Panc1 (cell line): Measurements from ENCODE around the gene SLC10A3. TPM values are rescaled to one million over a fixed set of nuclear protein-coding genes. Genes with fewer than 3 reads are reported as not detected.

Source experiments
- ATAC-seq: fragments of 200-7000 bp; cut with Tn5 transposase; 2 replicates; pipeline ENCODE4 v1.9.1; 2020; ENCODE audit warnings: mild to moderate bottlenecking, moderate library complexity
- BruUV-seq: library from RNA; stranded (reverse); fragments of 400-500 nt; replicated peaks from 2 replicates; lab custom pipeline; 2021; lab: Mats Ljungman, UMichigan
- CTCF ChIA-PET: fragments of 300-600 bp; sonication (Branson Sonifier 250); formaldehyde crosslinking; loops from one replicate; lab custom pipeline; 2022; ENCODE audit warnings: antibody characterized with exemption; lab: Charles Lee
- POLR2A ChIA-PET: fragments of 300-600 bp; sonication (Branson Sonifier 250); formaldehyde crosslinking; loops from one replicate; lab custom pipeline; 2022; ENCODE audit warnings: antibody characterized with exemption; lab: Charles Lee
- DNase-seq: peaks from one replicate; pipeline ENCODE4 v3.0.0-alpha.2; 2010; ENCODE audit warnings: low read depth, low spot score
- H3K27ac ChIP-seq: 2 replicates; pipeline ENCODE4 v1.5.1; 2011; ENCODE audit warnings: mild to moderate bottlenecking, low read length, inconsistent platforms
- H3K27me3 ChIP-seq: fragments of 200-500 bp; sonication (Bioruptor generic); 2 replicates; pipeline ENCODE4 v1.6.0; 2014; ENCODE audit warnings: low read length, inconsistent platforms; ENCODE audit not compliant: control insufficient read depth, insufficient read depth
- H3K36me3 ChIP-seq: fragments of 200-500 bp; sonication (Bioruptor generic); 2 replicates; pipeline ENCODE4 v1.5.1; 2014; ENCODE audit warnings: inconsistent platforms, mild to moderate bottlenecking, low read length, moderate library complexity; ENCODE audit not compliant: control insufficient read depth, insufficient read depth
- H3K4me1 ChIP-seq: 2 replicates; pipeline ENCODE4 v1.5.1; 2011; ENCODE audit warnings: inconsistent platforms, mild to moderate bottlenecking, low read length, moderate library complexity; ENCODE audit not compliant: control insufficient read depth, insufficient read depth
- H3K4me3 ChIP-seq, 2 experiments: 2 replicates each; pipeline ENCODE4 v1.5.1; 2011 to 2012; ENCODE audit warnings: low read depth in 2 of 2, low read length in 2 of 2, mild to moderate bottlenecking in 2 of 2, inconsistent platforms in 1 of 2, moderate library complexity in 1 of 2
- H3K9me3 ChIP-seq: fragments of 200-500 bp; sonication (Bioruptor generic); 2 replicates; pipeline ENCODE4 v1.5.1; 2014; ENCODE audit warnings: low read depth, mild to moderate bottlenecking, inconsistent platforms, low read length, moderate library complexity; ENCODE audit not compliant: control insufficient read depth, insufficient read depth
- POLR2AphosphoS5 ChIP-seq: IDR thresholded peaks from 2 replicates; pipeline ENCODE4 v1.6.1; 2012; ENCODE audit warnings: mild to moderate bottlenecking, low read depth, low read length, moderate library complexity
- REST ChIP-seq, 2 experiments: IDR thresholded peaks; 2 replicates each; pipeline ENCODE4 v1.6.1; 2011 to 2012; ENCODE audit warnings: low read depth in 2 of 2, control low read depth in 1 of 2, low read length in 1 of 2, mild to moderate bottlenecking in 1 of 2, moderate library complexity in 1 of 2; ENCODE audit not compliant: insufficient read depth in 1 of 2
- SIN3A ChIP-seq: IDR thresholded peaks from 2 replicates; pipeline ENCODE4 v1.6.1; 2012; ENCODE audit warnings: low read depth, mild to moderate bottlenecking, low read length, moderate library complexity, borderline replicate concordance; ENCODE audit not compliant: insufficient read depth
- TCF7L2 ChIP-seq: IDR thresholded peaks from 2 replicates; pipeline ENCODE4 v1.6.1; 2011; ENCODE audit warnings: mild to moderate bottlenecking, low read depth, low read length, inconsistent platforms
- in situ Hi-C: cut with HindIII; loops from 2 replicates; pipeline ENCODE4 v1.10.0; 2016; ENCODE audit warnings: low sequenced_read_pairs, low pct_unique_long_range_greater_than_20kb
- intact Hi-C: fragments of 100-400 bp; cut with micrococcal nuclease; formaldehyde crosslinking; loops from one replicate; pipeline ENCODE4 v1.10.0; 2022; ENCODE audit not compliant: unreplicated experiment
- total RNA-seq: library from RNA; stranded (reverse); gene quantifications from one replicate; pipeline ENCODE4 v1.2.1, GENCODE V29; 2021; ENCODE audit not compliant: unreplicated experiment
- TF ChIP-seq, protein P1 (sequence below): fragments of 450-650 bp; IDR thresholded peaks from 2 replicates; pipeline ENCODE4 v1.5.1; 2017; ENCODE audit warnings: mild to moderate bottlenecking

The SLC10A3 gene
- total RNA-seq, 1 experiment from 2014 or later = 64.1 TPM

GRCh38 chrX:154476821-154477220, 13.6 kb downstream of the SLC10A3 start:
- no TSS peak for BruUV-seq
- no peaks in the 10 kb centered on the region for H3K9me3 ChIP-seq
- no peak overlapping the region for H3K4me3 ChIP-seq
- DNase-seq (no peak), ATAC-seq (no peak)
- in situ Hi-C loops = no loop called here
- CTCF ChIA-PET = interaction anchor here (1.2 kb wide), 1 partner anchor 14 kb away, joined by 3 read pairs; the partner anchor contains the start of gene SLC10A3
- POLR2A ChIA-PET = interaction anchor here (0.6 kb wide), 2 partner anchors 50 to 54 kb away, joined by 11 to 14 read pairs; no protein-coding TSS in a partner anchor
- H3K36me3 ChIP-seq = no peaks in the 10 kb centered on the region
- H3K27me3 ChIP-seq = no peaks in the 10 kb centered on the region
- H3K4me1 ChIP-seq = peaks cover 17% of the 10 kb centered on the region
- intact Hi-C loops = no loop called here
- TF ChIP-seq SIN3A (no peak), POLR2AphosphoS5 (peak; percentile 47; the same call in 1 of the 2 replicates)
- H3K27ac ChIP-seq = 0 out of 2 replicates have a peak overlapping the region, but pooled peaks have one; percentile 29

- Histone ChIP-seq H3K27ac (no peak overlapping the region), H3K9me3 (no peaks in the 10 kb centered on the region), H3K4me1 (peaks cover 14% of the 10 kb centered on the region), H3K27me3 (no peaks in the 10 kb centered on the region), H3K4me3 (no peak overlapping the region), H3K36me3 (no peaks in the 10 kb centered on the region)
- in situ Hi-C loops = no loop called here
- intact Hi-C loops = no loop called here
- ChIA-PET POLR2A (interaction anchor here (0.6 kb wide), 1 partner anchor 52 kb away, joined by 6 read pairs; no protein-coding TSS in a partner anchor), CTCF (no interaction called here)
- TF ChIP-seq, protein P1, sequence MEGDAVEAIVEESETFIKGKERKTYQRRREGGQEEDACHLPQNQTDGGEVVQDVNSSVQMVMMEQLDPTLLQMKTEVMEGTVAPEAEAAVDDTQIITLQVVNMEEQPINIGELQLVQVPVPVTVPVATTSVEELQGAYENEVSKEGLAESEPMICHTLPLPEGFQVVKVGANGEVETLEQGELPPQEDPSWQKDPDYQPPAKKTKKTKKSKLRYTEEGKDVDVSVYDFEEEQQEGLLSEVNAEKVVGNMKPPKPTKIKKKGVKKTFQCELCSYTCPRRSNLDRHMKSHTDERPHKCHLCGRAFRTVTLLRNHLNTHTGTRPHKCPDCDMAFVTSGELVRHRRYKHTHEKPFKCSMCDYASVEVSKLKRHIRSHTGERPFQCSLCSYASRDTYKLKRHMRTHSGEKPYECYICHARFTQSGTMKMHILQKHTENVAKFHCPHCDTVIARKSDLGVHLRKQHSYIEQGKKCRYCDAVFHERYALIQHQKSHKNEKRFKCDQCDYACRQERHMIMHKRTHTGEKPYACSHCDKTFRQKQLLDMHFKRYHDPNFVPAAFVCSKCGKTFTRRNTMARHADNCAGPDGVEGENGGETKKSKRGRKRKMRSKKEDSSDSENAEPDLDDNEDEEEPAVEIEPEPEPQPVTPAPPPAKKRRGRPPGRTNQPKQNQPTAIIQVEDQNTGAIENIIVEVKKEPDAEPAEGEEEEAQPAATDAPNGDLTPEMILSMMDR = no peak
- TF ChIP-seq POLR2AphosphoS5 (no peak), REST (IDR thresholded peaks at IDR 0.05; ENCODE audit: insufficient read depth in 1 of 2, low read depth in 2 of 2, low read length in 1 of 2) (no peak), SIN3A (no peak), TCF7L2 (no peak)
- DNase-seq (no peak), ATAC-seq (no peak)
- BruUV-seq = no TSS peak
Observed at GRCh38 chrX:154473683-154474082, 16.7 kb downstream of the SLC10A3 start.
